ENCODE results near the gene NSFL1C. TPM values are rescaled to one million over a fixed set of nuclear protein-coding genes. Genes with fewer than 3 reads are reported as not detected.

NSFL1C gene
- total RNA-seq, 1 experiment from 2014 or later = 119 TPM

GRCh38 chr20:1490643-1491195 is 24.1 kb upstream of the NSFL1C start:
- no peak overlapping the region for H3K4me3 ChIP-seq (ENCODE audit: low read depth, low read length)
- TF ChIP-seq CTCF (IDR thresholded peaks at IDR 0.05; ENCODE audit: insufficient read depth in 1 of 2, low read depth in 1 of 2, low read length in 1 of 2, severe bottlenecking in 1 of 2, unreplicated experiment in 1 of 2) = no peak
- H3K27ac Mint-ChIP-seq (ENCODE audit: unreplicated experiment) = no peak overlapping the region

GRCh38 chr20:1489764-1490436 is 23.3 kb upstream of the NSFL1C start:
- H3K36me3 Mint-ChIP-seq (ENCODE audit: insufficient read depth, unreplicated experiment) = no peaks in the 10 kb centered on the region
- no peak for DNase-seq
- no peak overlapping the region for H3K4me3 Mint-ChIP-seq (ENCODE audit: unreplicated experiment)
- no peak for TF ChIP-seq CTCF (IDR thresholded peaks at IDR 0.05; ENCODE audit: insufficient read depth in 1 of 2, low read depth in 1 of 2, low read length in 1 of 2, severe bottlenecking in 1 of 2, unreplicated experiment in 1 of 2)
- intact Hi-C loops (cut with micrococcal nuclease; ENCODE audit: unreplicated experiment) = no loop called here
- peaks cover 23% of the 10 kb centered on the region for H3K27me3 Mint-ChIP-seq (ENCODE audit: insufficient read depth, unreplicated experiment)
- Histone ChIP-seq H3K9me3 (no peaks in the 10 kb centered on the region; the same call in 1 of the 2 replicates), H3K27me3 (replicated peaks; ENCODE audit: control insufficient read depth, insufficient read depth, low read length) (no peaks in the 10 kb centered on the region; the same call in 1 of the 2 replicates), H3K4me3 (ENCODE audit: low read depth, low read length) (no peak overlapping the region), H3K4me1 (no peaks in the 10 kb centered on the region), H3K36me3 (ENCODE audit: control insufficient read depth, insufficient read depth, low read length) (no peaks in the 10 kb centered on the region)
- no peaks in the 10 kb centered on the region for H3K4me1 Mint-ChIP-seq (ENCODE audit: low read depth, unreplicated experiment)
- BruUV-seq (replicated peaks) = no TSS peak
- H3K27ac Mint-ChIP-seq (ENCODE audit: unreplicated experiment) = no peak overlapping the region
- CTCF ChIA-PET = interaction anchor here (2.1 kb wide), 1 partner anchor 14 kb away, joined by 8 read pairs; no protein-coding TSS in a partner anchor
- no peaks in the 10 kb centered on the region for H3K9me3 Mint-ChIP-seq (ENCODE audit: unreplicated experiment)
- POLR2A ChIA-PET = no interaction called here

More at GRCh38 chr20:1490643-1491195, 24.1 kb upstream of the NSFL1C start:
- no TSS peak for BruUV-seq (replicated peaks)
- intact Hi-C loops (cut with micrococcal nuclease; ENCODE audit: unreplicated experiment) = no loop called here
- no peaks in the 10 kb centered on the region for H3K4me1 Mint-ChIP-seq (ENCODE audit: low read depth, unreplicated experiment)
- H3K27me3 Mint-ChIP-seq (ENCODE audit: insufficient read depth, unreplicated experiment) = peaks cover 22% of the 10 kb centered on the region
- Histone ChIP-seq H3K36me3 (ENCODE audit: control insufficient read depth, insufficient read depth, low read length) (no peaks in the 10 kb centered on the region), H3K27me3 (replicated peaks; ENCODE audit: control insufficient read depth, insufficient read depth, low read length) (no peaks in the 10 kb centered on the region; the same call in 1 of the 2 replicates), H3K4me1 (no peaks in the 10 kb centered on the region), H3K9me3 (no peaks in the 10 kb centered on the region; the same call in 1 of the 2 replicates)
- H3K9me3 Mint-ChIP-seq (ENCODE audit: unreplicated experiment) = no peaks in the 10 kb centered on the region
- H3K4me3 Mint-ChIP-seq (ENCODE audit: unreplicated experiment) = no peak overlapping the region
- DNase-seq = no peak
- ChIA-PET POLR2A (no interaction called here), CTCF (interaction anchor here (2.1 kb wide), 1 partner anchor 13 kb away, joined by 8 read pairs; no protein-coding TSS in a partner anchor)
- H3K36me3 Mint-ChIP-seq (ENCODE audit: insufficient read depth, unreplicated experiment) = no peaks in the 10 kb centered on the region

GRCh38 chr20:1489325-1489724 is 22.7 kb upstream of the NSFL1C start:
- BruUV-seq (replicated peaks) = no TSS peak
- intact Hi-C loops (cut with micrococcal nuclease; ENCODE audit: unreplicated experiment) = no loop called here
- Histone ChIP-seq H3K4me3 (ENCODE audit: low read depth, low read length) (no peak overlapping the region), H3K4me1 (no peaks in the 10 kb centered on the region), H3K9me3 (no peaks in the 10 kb centered on the region; the same call in 1 of the 2 replicates), H3K27me3 (replicated peaks; ENCODE audit: control insufficient read depth, insufficient read depth, low read length) (no peaks in the 10 kb centered on the region; the same call in 1 of the 2 replicates), H3K36me3 (ENCODE audit: control insufficient read depth, insufficient read depth, low read length) (no peaks in the 10 kb centered on the region)
- ChIA-PET CTCF (interaction anchor here (2.1 kb wide), 1 partner anchor 14 kb away, joined by 8 read pairs; no protein-coding TSS in a partner anchor), POLR2A (no interaction called here)
- DNase-seq = no peak
- Mint-ChIP-seq H3K4me1 (ENCODE audit: low read depth, unreplicated experiment) (no peaks in the 10 kb centered on the region), H3K4me3 (ENCODE audit: unreplicated experiment) (no peak overlapping the region), H3K36me3 (ENCODE audit: insufficient read depth, unreplicated experiment) (no peaks in the 10 kb centered on the region), H3K9me3 (ENCODE audit: unreplicated experiment) (no peaks in the 10 kb centered on the region), H3K27ac (ENCODE audit: unreplicated experiment) (no peak overlapping the region), H3K27me3 (ENCODE audit: insufficient read depth, unreplicated experiment) (peaks cover 24% of the 10 kb centered on the region)
- no peak for TF ChIP-seq CTCF (IDR thresholded peaks at IDR 0.05; ENCODE audit: insufficient read depth in 1 of 2, low read depth in 1 of 2, low read length in 1 of 2, severe bottlenecking in 1 of 2, unreplicated experiment in 1 of 2)
